Adrenal gland (tissue), 12 donors: ENCODE data around the gene C1orf50. TPM values are rescaled to one million over a fixed set of nuclear protein-coding genes. Genes with fewer than 3 reads are reported as not detected.

Experiments
- DNase-seq, 7 donors: peaks; one replicate each; pipeline ENCODE4 v3.0.0-alpha.2; 2019 to 2020
- H3K27ac ChIP-seq, 5 donors: fragments of 200-600 bp; sonication (generic) in 4 of 5; 1 replicate in 3 of 5; 2 replicates in 2 of 5; pipeline versions ENCODE4 v1.5.1 to v1.8.0; 2016 to 2020; ENCODE audit warnings: mild to moderate bottlenecking in 1 of 5
- H3K27me3 ChIP-seq: fragments of 200-600 bp; 2 replicates; pipeline ENCODE4 v1.8.0; 2021
- H3K36me3 ChIP-seq, 2 donors: fragments of 200-600 bp; replicated peaks in 1 of 2; 1 replicate in 1 of 2; 2 replicates in 1 of 2; pipeline versions ENCODE4 v1.5.1 to v1.8.0; 2018 to 2022
- H3K4me1 ChIP-seq, 2 donors: fragments of 200-600 bp; replicated peaks in 1 of 2; 1 replicate in 1 of 2; 2 replicates in 1 of 2; pipeline versions ENCODE4 v1.5.1 to v1.8.0; 2018 to 2021
- H3K4me3 ChIP-seq, 4 donors: fragments of 200-600 bp; sonication (generic) in 3 of 4; one replicate each; pipeline ENCODE4 v1.5.1; 2016 to 2018
- H3K9me3 ChIP-seq, 3 donors: fragments of 200-600 bp; sonication (generic) in 1 of 3; replicated peaks in 1 of 3; 1 replicate in 2 of 3; 2 replicates in 1 of 3; pipeline versions ENCODE4 v1.5.1 to v1.8.0; 2016 to 2021
- POLR2A ChIP-seq, 2 donors: fragments of 450-650 bp; IDR thresholded peaks; one replicate each; pipeline ENCODE4 v1.6.1; 2017; ENCODE audit warnings: antibody characterized with exemption in 2 of 2, mild to moderate bottlenecking in 2 of 2, moderate library complexity in 1 of 2
- WGBS, 4 donors: extraction: QIAGEN DNeasy Blood & Tissue Kit in 2 of 4; methylation state at CpG; one replicate each; pipeline versions ENCODE4 v1.1.5 to v1.1.7; 2013 to 2017; 5-methylcytosine and 5-hydroxymethylcytosine counted together
- intact Hi-C, 2 donors: fragments of 100-400 bp; cut with DNase I; formaldehyde crosslinking; loops; one replicate each; pipeline versions ENCODE4 v1.14.1 to v1.15.0; 2022 to 2023
- polyA plus RNA-seq, 3 donors: library from polyadenylated mRNA; stranded (reverse); fragments of 200-250 nt in 2 of 3; fragments of 350-450 nt in 1 of 3; fragmentation: Illumina TruSeq in 1 of 3; extraction: RNeasy Lipid Tissue Mini Kit (QIAGEN cat#74804) in 1 of 3; gene quantifications; one replicate each; pipeline ENCODE4 v1.2.3, GENCODE V29; 2013 to 2014
- total RNA-seq, 9 donors: library from RNA; depleted of rRNA in 4 of 9; stranded (reverse); fragments of >200 nt in 4 of 9; fragments of 120-200 nt in 1 of 9; fragmentation: NEBNext Ultra II Directional in 1 of 9; extraction: Animal tissue kit (Norgen Biotek cat#: 25700) in 1 of 9; gene quantifications; one replicate each; pipeline versions ENCODE4 v1.1.0 to v1.2.4, GENCODE V29; 2013 to 2023
- TF ChIP-seq, protein P1 (sequence below), 6 experiments: fragments of 450-650 bp in 4 of 6; fragments of 200-600 bp in 2 of 6; sonication (generic) in 1 of 6; IDR thresholded peaks; 1 replicate in 5 of 6; 2 replicates in 1 of 6; pipeline versions ENCODE4 v1.5.1 to v1.8.0; 2016 to 2021; ENCODE audit warnings: antibody characterized with exemption in 6 of 6, mild to moderate bottlenecking in 2 of 6, moderate library complexity in 1 of 6
- donor health status: healthy with polysubstance abuse.
- donor health status: Bipolar disorder and iron deficiency.
- donor health status: DM: yes; HTN: yes; CAD: no.
- donor health status: DM: no; HTN: no; CAD: no.
- donor health status: DM: no; HTN: no; CAD: no.
- donor health status: DM: yes; HTN: yes; CAD: no.

The C1orf50 gene
- total and polyA plus RNA-seq, 12 donors, result 2.2 to 13.5 (median 7.4) TPM

DNA sequence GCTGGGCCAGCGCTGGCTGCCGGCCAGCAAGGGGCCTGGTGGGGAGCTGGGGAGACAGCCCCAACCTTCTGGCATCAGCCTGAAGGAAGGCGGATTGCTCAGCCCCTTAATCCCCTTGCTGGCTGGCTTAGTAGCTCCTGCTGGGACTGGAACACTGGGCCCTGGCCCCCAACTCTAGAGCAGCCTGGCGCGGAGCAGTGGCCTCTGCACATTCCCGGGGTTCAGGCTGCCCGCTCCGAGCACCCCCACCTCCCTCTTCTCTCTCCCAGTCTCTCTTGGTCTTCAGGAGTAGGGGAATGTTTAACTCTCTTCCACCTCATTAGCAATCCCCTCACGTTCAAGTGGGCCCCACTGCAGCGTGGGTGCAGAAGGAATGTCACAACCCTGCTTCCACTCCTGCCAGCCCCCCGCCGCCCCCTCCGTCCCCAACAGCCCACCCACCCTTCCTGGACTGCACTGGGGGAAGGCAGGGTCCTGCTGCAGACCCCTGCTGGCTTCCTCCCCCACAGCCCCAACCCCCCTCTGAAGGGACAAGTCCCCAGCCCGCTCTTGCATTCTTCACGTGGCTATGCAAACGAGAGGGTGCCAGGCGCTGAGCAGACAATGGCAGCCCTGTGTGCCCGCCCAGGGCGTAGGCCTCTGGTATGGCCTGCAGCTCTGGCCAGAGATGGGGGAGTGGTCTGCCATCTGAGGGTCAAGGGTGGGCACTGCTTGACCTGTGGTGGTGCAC lies 26.0 kb upstream of the C1orf50 start:
- Histone ChIP-seq H3K9me3 (no peaks in the 10 kb centered on the region), H3K36me3 (peaks cover 0 to 4% of the 10 kb centered on the region in 2 donors), H3K4me3 (no peak overlapping the region), H3K4me1 (no peaks in the 10 kb centered on the region), H3K27ac (no peak overlapping the region), H3K27me3 (no peaks in the 10 kb centered on the region)
- 75 to 92% (median 86%) methylated on average over 9 to 19 of the region's 19 CpGs for WGBS, 4 donors
- TF ChIP-seq POLR2A (IDR thresholded peaks at IDR 0.05), result no peak
- TF ChIP-seq, protein P1, sequence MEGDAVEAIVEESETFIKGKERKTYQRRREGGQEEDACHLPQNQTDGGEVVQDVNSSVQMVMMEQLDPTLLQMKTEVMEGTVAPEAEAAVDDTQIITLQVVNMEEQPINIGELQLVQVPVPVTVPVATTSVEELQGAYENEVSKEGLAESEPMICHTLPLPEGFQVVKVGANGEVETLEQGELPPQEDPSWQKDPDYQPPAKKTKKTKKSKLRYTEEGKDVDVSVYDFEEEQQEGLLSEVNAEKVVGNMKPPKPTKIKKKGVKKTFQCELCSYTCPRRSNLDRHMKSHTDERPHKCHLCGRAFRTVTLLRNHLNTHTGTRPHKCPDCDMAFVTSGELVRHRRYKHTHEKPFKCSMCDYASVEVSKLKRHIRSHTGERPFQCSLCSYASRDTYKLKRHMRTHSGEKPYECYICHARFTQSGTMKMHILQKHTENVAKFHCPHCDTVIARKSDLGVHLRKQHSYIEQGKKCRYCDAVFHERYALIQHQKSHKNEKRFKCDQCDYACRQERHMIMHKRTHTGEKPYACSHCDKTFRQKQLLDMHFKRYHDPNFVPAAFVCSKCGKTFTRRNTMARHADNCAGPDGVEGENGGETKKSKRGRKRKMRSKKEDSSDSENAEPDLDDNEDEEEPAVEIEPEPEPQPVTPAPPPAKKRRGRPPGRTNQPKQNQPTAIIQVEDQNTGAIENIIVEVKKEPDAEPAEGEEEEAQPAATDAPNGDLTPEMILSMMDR (IDR thresholded peaks at IDR 0.05), result no peak
- no peak for DNase-seq
- intact Hi-C loops, result loop anchor here in 1 of 2 donors (10.0 kb wide), 1 partner anchor 166 kb away; no protein-coding TSS in a partner anchor

DNA sequence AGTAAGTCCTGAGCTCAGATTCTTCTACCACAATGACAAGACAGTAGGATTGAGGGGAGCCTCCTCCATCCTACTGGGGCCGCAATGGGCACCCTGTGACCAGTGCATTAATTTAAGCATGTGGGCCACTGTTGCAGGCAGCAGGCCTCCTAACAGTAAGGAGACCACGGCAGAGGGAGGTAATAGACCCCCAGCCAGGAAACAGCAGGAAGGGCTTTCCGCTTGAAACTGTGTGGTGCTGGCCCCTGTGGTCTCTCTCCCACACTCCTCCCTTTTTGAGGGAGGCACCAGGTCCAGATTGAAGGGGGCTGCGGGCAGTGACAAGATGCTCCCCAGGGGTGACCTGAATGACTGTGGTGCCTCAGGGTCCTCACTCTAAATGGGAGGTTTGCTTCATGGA lies 25.3 kb upstream of the C1orf50 start:
- intact Hi-C loops, result loop anchor here in 1 of 2 donors (10.0 kb wide), 1 partner anchor 167 kb away; no protein-coding TSS in a partner anchor

DNA sequence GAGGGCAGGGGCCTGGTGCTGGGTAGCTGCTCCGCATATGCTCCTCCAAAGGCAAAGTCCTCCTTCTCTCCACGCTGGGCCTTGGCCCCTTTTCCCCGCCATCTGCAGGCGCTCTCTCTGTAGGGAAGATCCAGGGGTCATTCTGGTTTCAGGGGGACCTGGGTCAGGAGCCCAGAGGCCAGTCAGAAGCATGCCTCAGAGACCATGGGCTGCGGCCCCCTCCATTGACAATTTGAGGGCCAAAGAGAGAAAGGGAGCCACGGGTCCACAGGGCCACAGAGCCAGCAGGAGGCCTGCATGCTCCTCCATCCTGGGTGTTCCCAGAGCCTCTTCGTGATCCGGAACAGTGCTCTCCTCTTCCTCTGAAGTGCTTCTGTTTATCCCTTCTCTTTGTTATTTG lies 24.9 kb upstream of the C1orf50 start:
- intact Hi-C loops, result loop anchor here in 1 of 2 donors (10.0 kb wide), 1 partner anchor 167 kb away; no protein-coding TSS in a partner anchor
- no peaks in the 10 kb centered on the region for H3K4me1 ChIP-seq
- peaks cover 0 to 10% of the 10 kb centered on the region in 2 donors for H3K36me3 ChIP-seq
- H3K9me3 ChIP-seq, result no peaks in the 10 kb centered on the region
- no peak overlapping the region for H3K27ac ChIP-seq
- H3K27me3 ChIP-seq, result no peaks in the 10 kb centered on the region
- TF ChIP-seq POLR2A (IDR thresholded peaks at IDR 0.05), result no peak
- TF ChIP-seq, protein P1 (IDR thresholded peaks at IDR 0.05), result no peak
- peak in 1 of 7 donors; percentile 7 for DNase-seq
- 92 to 95% (median 92%) methylated on average over 7 to 8 of the region's 8 CpGs for WGBS, 4 donors
- no peak overlapping the region for H3K4me3 ChIP-seq

More for the DNA sequence above, 25.3 kb upstream of the C1orf50 start:
- H3K27ac ChIP-seq, result no peak overlapping the region
- no peaks in the 10 kb centered on the region for H3K27me3 ChIP-seq
- peaks cover 0 to 10% of the 10 kb centered on the region in 2 donors for H3K36me3 ChIP-seq
- TF ChIP-seq, protein P1 (IDR thresholded peaks at IDR 0.05), result no peak
- no peak for TF ChIP-seq POLR2A (IDR thresholded peaks at IDR 0.05)
- no peak overlapping the region for H3K4me3 ChIP-seq
- peak in 1 of 7 donors; percentile 9 for DNase-seq
- no peaks in the 10 kb centered on the region for H3K9me3 ChIP-seq
- 86 to 95% (median 93%) methylated on average over 3 to 4 of the region's 4 CpGs for WGBS, 4 donors
- H3K4me1 ChIP-seq, result no peaks in the 10 kb centered on the region

DNA sequence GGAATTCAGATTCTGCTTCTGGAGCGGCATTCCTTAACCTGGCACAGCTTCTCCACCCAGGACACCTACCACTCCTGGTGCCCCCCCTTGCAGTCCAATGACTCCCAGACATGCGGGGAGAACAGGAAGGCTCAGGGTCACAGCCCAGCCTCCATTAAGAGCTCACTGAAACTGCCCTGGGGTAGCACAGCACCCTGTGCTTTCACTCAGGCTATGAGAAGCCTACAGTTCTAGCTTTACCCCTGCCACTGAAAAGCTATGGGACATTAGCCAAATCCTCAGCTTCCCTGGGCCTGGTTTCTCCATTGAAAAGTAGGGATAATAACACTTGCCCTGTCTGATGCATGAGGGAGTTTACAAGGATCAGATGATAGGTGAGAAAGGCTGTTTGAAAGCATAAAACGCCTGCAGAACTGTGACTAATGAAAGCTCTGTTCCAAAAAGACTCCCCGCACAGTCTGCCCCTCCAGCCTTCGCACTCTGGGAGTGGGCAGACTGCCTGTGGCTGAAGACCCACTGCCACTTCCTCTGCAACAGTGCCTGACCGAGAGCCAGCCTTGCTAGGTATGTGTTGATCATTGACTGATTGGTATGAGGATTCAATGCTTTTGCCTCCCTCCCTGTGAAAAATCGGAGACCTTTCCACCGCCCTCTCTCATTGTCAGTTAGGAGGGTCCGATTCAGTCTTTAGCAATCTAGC lies 24.3 kb upstream of the C1orf50 start:
- no peak for DNase-seq
- Histone ChIP-seq H3K36me3 (peaks cover 0 to 10% of the 10 kb centered on the region in 2 donors), H3K9me3 (no peaks in the 10 kb centered on the region), H3K27ac (no peak overlapping the region), H3K4me1 (no peaks in the 10 kb centered on the region), H3K4me3 (no peak overlapping the region), H3K27me3 (no peaks in the 10 kb centered on the region)
- WGBS, 4 donors, result 84 to 91% (median 88%) methylated on average over 9 of the region's 9 CpGs
- TF ChIP-seq, protein P1 (IDR thresholded peaks at IDR 0.05), result no peak
- no peak for TF ChIP-seq POLR2A (IDR thresholded peaks at IDR 0.05)
- intact Hi-C loops, result loop anchor here in 1 of 2 donors (10.0 kb wide), 1 partner anchor 168 kb away; no protein-coding TSS in a partner anchor
